HEK293 (cell line): ENCODE data around the gene ITSN2.

Experiments used
- ZIC2 ChIP-seq: fragments of 450-650 bp; formaldehyde crosslinking; IDR thresholded peaks from 2 replicates; pipeline ENCODE4 v1.5.1; 2016; ENCODE audit warnings: missing biosample characterization, missing genetic modification characterization
- ZNF19 ChIP-seq: fragments of 450-650 bp; formaldehyde crosslinking; IDR thresholded peaks from 2 replicates; pipeline ENCODE4; 2016; ENCODE audit warnings: missing biosample characterization, missing genetic modification characterization, low read depth
- ZNF292 ChIP-seq: fragments of 450-650 bp; formaldehyde crosslinking; IDR thresholded peaks from 2 replicates; pipeline ENCODE4 v1.5.1; 2016; ENCODE audit warnings: low read depth, missing biosample characterization, missing genetic modification characterization, borderline replicate concordance
- ZNF777 ChIP-seq: fragments of 450-650 bp; formaldehyde crosslinking; IDR thresholded peaks from 2 replicates; pipeline ENCODE4 v1.5.1; 2017; ENCODE audit warnings: missing biosample characterization, missing genetic modification characterization, borderline replicate concordance
- TF ChIP-seq, protein P1 (sequence below): fragments of 450-650 bp; formaldehyde crosslinking; IDR thresholded peaks from 2 replicates; pipeline ENCODE4 v1.5.1; 2016; ENCODE audit warnings: missing biosample characterization, missing genetic modification characterization
- TF ChIP-seq, protein P2 (sequence below): fragments of 450-650 bp; formaldehyde crosslinking; IDR thresholded peaks from 2 replicates; pipeline ENCODE4 v1.5.1; 2016; ENCODE audit warnings: missing biosample characterization, missing genetic modification characterization
- TF ChIP-seq, protein P3 (sequence below): fragments of 450-650 bp; formaldehyde crosslinking; conservative IDR thresholded peaks from 2 replicates; pipeline ENCODE4 v1.5.1; 2016; ENCODE audit warnings: low read depth, missing biosample characterization, missing genetic modification characterization
- TF ChIP-seq, protein P4 (sequence below): fragments of 450-650 bp; formaldehyde crosslinking; IDR thresholded peaks from 2 replicates; pipeline ENCODE4 v1.5.1; 2016; ENCODE audit warnings: missing biosample characterization, missing genetic modification characterization
- TF ChIP-seq, protein P5 (sequence below): IDR thresholded peaks from 2 replicates; pipeline ENCODE4 v1.6.1; 2011; ENCODE audit warnings: mild to moderate bottlenecking, low read depth, low read length, borderline replicate concordance
- TF ChIP-seq, protein P6 (sequence below): fragments of 450-650 bp; formaldehyde crosslinking; IDR thresholded peaks from 2 replicates; pipeline ENCODE4 v1.5.1; 2016; ENCODE audit warnings: missing biosample characterization, missing genetic modification characterization, low read depth
- TF ChIP-seq, protein P7 (sequence below): fragments of 450-650 bp; formaldehyde crosslinking; IDR thresholded peaks from 2 replicates; pipeline ENCODE4 v1.5.1; 2016; ENCODE audit warnings: missing biosample characterization, missing genetic modification characterization

DNA sequence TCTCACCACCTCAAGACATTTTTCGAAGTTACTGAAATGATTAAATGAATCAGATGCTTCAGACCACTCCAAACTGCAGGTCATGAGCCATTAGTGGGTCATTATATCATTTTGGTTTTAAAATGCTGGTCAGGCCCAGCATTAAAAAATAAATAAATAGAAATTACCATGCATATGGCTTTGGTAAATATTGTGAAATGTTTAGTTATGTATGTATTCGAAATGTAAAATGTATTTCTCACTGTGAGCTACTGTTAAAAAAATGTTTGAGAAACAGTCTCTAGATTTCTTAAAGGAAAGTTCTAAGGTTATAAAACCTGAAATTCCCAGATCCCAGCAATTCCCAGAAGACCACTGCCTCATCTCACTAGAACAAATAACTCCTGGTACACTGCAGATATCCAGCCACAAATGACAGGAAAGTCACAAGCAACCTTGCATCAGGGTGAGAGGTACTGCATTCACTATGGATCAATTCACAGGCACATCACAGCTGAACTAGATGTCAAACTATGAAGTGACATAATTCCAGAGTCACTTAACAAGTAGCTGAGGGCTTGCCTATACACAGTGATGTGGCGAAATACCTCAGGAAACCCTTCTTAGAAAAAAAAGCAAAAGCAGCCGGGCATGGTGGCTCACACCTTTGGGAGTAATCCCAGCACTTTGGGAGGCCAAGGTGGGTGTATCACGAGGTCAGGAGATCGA lies 138.8 kb downstream of the ITSN2 start:
- TF ChIP-seq, protein P1, sequence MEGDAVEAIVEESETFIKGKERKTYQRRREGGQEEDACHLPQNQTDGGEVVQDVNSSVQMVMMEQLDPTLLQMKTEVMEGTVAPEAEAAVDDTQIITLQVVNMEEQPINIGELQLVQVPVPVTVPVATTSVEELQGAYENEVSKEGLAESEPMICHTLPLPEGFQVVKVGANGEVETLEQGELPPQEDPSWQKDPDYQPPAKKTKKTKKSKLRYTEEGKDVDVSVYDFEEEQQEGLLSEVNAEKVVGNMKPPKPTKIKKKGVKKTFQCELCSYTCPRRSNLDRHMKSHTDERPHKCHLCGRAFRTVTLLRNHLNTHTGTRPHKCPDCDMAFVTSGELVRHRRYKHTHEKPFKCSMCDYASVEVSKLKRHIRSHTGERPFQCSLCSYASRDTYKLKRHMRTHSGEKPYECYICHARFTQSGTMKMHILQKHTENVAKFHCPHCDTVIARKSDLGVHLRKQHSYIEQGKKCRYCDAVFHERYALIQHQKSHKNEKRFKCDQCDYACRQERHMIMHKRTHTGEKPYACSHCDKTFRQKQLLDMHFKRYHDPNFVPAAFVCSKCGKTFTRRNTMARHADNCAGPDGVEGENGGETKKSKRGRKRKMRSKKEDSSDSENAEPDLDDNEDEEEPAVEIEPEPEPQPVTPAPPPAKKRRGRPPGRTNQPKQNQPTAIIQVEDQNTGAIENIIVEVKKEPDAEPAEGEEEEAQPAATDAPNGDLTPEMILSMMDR (tag by site-specific recombination), result no peak
- TF ChIP-seq ZIC2 (tag by site-specific recombination) (no peak), ZNF292 (tag by site-specific recombination) (no peak), ZNF19 (tag by site-specific recombination) (no peak), ZNF777 (tag by site-specific recombination) (no peak)
- TF ChIP-seq, protein P2, sequence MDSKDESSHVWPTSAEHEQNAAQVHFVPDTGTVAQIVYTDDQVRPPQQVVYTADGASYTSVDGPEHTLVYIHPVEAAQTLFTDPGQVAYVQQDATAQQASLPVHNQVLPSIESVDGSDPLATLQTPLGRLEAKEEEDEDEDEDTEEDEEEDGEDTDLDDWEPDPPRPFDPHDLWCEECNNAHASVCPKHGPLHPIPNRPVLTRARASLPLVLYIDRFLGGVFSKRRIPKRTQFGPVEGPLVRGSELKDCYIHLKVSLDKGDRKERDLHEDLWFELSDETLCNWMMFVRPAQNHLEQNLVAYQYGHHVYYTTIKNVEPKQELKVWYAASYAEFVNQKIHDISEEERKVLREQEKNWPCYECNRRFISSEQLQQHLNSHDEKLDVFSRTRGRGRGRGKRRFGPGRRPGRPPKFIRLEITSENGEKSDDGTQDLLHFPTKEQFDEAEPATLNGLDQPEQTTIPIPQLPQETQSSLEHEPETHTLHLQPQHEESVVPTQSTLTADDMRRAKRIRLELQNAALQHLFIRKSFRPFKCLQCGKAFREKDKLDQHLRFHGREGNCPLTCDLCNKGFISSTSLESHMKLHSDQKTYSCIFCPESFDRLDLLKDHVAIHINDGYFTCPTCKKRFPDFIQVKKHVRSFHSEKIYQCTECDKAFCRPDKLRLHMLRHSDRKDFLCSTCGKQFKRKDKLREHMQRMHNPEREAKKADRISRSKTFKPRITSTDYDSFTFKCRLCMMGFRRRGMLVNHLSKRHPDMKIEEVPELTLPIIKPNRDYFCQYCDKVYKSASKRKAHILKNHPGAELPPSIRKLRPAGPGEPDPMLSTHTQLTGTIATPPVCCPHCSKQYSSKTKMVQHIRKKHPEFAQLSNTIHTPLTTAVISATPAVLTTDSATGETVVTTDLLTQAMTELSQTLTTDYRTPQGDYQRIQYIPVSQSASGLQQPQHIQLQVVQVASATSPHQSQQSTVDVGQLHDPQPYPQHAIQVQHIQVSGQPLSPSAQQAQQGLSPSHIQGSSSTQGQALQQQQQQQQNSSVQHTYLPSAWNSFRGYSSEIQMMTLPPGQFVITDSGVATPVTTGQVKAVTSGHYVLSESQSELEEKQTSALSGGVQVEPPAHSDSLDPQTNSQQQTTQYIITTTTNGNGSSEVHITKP (tag by site-specific recombination), result no peak
- TF ChIP-seq, protein P3, sequence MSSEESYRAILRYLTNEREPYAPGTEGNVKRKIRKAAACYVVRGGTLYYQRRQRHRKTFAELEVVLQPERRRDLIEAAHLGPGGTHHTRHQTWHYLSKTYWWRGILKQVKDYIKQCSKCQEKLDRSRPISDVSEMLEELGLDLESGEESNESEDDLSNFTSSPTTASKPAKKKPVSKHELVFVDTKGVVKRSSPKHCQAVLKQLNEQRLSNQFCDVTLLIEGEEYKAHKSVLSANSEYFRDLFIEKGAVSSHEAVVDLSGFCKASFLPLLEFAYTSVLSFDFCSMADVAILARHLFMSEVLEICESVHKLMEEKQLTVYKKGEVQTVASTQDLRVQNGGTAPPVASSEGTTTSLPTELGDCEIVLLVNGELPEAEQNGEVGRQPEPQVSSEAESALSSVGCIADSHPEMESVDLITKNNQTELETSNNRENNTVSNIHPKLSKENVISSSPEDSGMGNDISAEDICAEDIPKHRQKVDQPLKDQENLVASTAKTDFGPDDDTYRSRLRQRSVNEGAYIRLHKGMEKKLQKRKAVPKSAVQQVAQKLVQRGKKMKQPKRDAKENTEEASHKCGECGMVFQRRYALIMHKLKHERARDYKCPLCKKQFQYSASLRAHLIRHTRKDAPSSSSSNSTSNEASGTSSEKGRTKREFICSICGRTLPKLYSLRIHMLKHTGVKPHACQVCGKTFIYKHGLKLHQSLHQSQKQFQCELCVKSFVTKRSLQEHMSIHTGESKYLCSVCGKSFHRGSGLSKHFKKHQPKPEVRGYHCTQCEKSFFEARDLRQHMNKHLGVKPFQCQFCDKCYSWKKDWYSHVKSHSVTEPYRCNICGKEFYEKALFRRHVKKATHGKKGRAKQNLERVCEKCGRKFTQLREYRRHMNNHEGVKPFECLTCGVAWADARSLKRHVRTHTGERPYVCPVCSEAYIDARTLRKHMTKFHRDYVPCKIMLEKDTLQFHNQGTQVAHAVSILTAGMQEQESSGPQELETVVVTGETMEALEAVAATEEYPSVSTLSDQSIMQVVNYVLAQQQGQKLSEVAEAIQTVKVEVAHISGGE (tag by site-specific recombination), result no peak
- TF ChIP-seq, protein P4, sequence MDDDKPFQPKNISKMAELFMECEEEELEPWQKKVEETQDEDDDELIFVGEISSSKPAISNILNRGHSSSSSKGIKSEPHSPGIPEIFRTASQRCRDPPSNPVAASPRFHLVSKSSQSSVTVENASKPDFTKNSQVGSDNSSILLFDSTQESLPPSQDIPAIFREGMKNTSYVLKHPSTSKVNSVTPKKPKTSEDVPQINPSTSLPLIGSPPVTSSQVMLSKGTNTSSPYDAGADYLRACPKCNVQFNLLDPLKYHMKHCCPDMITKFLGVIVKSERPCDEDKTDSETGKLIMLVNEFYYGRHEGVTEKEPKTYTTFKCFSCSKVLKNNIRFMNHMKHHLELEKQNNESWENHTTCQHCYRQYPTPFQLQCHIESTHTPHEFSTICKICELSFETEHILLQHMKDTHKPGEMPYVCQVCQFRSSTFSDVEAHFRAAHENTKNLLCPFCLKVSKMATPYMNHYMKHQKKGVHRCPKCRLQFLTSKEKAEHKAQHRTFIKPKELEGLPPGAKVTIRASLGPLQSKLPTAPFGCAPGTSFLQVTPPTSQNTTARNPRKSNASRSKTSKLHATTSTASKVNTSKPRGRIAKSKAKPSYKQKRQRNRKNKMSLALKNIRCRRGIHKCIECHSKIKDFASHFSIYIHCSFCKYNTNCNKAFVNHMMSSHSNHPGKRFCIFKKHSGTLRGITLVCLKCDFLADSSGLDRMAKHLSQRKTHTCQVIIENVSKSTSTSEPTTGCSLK (tag by site-specific recombination), result no peak
- TF ChIP-seq, protein P5, sequence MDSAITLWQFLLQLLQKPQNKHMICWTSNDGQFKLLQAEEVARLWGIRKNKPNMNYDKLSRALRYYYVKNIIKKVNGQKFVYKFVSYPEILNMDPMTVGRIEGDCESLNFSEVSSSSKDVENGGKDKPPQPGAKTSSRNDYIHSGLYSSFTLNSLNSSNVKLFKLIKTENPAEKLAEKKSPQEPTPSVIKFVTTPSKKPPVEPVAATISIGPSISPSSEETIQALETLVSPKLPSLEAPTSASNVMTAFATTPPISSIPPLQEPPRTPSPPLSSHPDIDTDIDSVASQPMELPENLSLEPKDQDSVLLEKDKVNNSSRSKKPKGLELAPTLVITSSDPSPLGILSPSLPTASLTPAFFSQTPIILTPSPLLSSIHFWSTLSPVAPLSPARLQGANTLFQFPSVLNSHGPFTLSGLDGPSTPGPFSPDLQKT, result no peak
- TF ChIP-seq, protein P6, sequence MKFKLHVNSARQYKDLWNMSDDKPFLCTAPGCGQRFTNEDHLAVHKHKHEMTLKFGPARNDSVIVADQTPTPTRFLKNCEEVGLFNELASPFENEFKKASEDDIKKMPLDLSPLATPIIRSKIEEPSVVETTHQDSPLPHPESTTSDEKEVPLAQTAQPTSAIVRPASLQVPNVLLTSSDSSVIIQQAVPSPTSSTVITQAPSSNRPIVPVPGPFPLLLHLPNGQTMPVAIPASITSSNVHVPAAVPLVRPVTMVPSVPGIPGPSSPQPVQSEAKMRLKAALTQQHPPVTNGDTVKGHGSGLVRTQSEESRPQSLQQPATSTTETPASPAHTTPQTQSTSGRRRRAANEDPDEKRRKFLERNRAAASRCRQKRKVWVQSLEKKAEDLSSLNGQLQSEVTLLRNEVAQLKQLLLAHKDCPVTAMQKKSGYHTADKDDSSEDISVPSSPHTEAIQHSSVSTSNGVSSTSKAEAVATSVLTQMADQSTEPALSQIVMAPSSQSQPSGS (tag by site-specific recombination), result no peak
- TF ChIP-seq, protein P7, sequence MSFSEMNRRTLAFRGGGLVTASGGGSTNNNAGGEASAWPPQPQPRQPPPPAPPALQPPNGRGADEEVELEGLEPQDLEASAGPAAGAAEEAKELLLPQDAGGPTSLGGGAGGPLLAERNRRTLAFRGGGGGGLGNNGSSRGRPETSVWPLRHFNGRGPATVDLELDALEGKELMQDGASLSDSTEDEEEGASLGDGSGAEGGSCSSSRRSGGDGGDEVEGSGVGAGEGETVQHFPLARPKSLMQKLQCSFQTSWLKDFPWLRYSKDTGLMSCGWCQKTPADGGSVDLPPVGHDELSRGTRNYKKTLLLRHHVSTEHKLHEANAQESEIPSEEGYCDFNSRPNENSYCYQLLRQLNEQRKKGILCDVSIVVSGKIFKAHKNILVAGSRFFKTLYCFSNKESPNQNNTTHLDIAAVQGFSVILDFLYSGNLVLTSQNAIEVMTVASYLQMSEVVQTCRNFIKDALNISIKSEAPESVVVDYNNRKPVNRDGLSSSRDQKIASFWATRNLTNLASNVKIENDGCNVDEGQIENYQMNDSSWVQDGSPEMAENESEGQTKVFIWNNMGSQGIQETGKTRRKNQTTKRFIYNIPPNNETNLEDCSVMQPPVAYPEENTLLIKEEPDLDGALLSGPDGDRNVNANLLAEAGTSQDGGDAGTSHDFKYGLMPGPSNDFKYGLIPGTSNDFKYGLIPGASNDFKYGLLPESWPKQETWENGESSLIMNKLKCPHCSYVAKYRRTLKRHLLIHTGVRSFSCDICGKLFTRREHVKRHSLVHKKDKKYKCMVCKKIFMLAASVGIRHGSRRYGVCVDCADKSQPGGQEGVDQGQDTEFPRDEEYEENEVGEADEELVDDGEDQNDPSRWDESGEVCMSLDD, result no peak
